ENCODE measurements around the gene MACROD1. TPM values are rescaled to one million over a fixed set of nuclear protein-coding genes. Genes with fewer than 3 reads are reported as not detected.

Gene MACROD1
- polyA plus RNA-seq, 1 donor (not counting 4 experiments of a cell fraction or from before 2014, with no cell fraction given): 4.6 TPM

- TF ChIP-seq, protein P1, sequence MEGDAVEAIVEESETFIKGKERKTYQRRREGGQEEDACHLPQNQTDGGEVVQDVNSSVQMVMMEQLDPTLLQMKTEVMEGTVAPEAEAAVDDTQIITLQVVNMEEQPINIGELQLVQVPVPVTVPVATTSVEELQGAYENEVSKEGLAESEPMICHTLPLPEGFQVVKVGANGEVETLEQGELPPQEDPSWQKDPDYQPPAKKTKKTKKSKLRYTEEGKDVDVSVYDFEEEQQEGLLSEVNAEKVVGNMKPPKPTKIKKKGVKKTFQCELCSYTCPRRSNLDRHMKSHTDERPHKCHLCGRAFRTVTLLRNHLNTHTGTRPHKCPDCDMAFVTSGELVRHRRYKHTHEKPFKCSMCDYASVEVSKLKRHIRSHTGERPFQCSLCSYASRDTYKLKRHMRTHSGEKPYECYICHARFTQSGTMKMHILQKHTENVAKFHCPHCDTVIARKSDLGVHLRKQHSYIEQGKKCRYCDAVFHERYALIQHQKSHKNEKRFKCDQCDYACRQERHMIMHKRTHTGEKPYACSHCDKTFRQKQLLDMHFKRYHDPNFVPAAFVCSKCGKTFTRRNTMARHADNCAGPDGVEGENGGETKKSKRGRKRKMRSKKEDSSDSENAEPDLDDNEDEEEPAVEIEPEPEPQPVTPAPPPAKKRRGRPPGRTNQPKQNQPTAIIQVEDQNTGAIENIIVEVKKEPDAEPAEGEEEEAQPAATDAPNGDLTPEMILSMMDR (optimal IDR thresholded peaks at IDR 0.05 in 1 of 3, IDR thresholded peaks at IDR 0.05 in 1 of 3, conservative IDR thresholded peaks at IDR 0.05 in 1 of 3; ENCODE audit: extremely low read depth in 1 of 3, insufficient read depth in 2 of 3, low read length in 3 of 3): no peak
- no peak for TF ChIP-seq EZH2 (IDR thresholded peaks at IDR 0.05; ENCODE audit: low read length)
- Histone ChIP-seq H2AFZ (ENCODE audit: control insufficient read depth, low read length) (no peak overlapping the region), H3K27me3 (ENCODE audit: control insufficient read depth, extremely low read depth, insufficient read depth, low read length) (no peaks in the 10 kb centered on the region), H3K27ac (ENCODE audit: control insufficient read depth, insufficient read depth, low read length) (no peak overlapping the region), H3K4me2 (ENCODE audit: control insufficient read depth, extremely low read depth, insufficient read depth, low read depth, low read length) (no peak overlapping the region), H3K36me3 (ENCODE audit: control insufficient read depth in 2 of 2, extremely low read depth in 1 of 2, insufficient read depth in 2 of 2, low read length in 2 of 2) (no peaks in the 10 kb centered on the region), H3K4me1 (ENCODE audit: control insufficient read depth, extremely low read depth, insufficient read depth, low read length) (no peaks in the 10 kb centered on the region), H3K9me3 (ENCODE audit: control insufficient read depth, low read depth, low read length) (no peaks in the 10 kb centered on the region), H3K4me3 (ENCODE audit: control insufficient read depth in 2 of 3, extremely low read depth in 1 of 3, insufficient read depth in 2 of 3, low read depth in 1 of 3, low read length in 3 of 3) (no peak overlapping the region), H3K9ac (ENCODE audit: control insufficient read depth, extremely low read depth, insufficient read depth, low read length) (no peak overlapping the region), H3K9me1 (ENCODE audit: control insufficient read depth, extremely low read depth, insufficient read depth, low read length) (no peaks in the 10 kb centered on the region), H4K20me1 (ENCODE audit: control insufficient read depth, extremely low read depth, insufficient read depth, low read length) (no peaks in the 10 kb centered on the region), H3K79me2 (ENCODE audit: control insufficient read depth, insufficient read depth, low read length) (no peaks in the 10 kb centered on the region)
- dilution Hi-C loops (cut with MboI; ENCODE audit: extremely low pct_ligation_motif_present, low sequenced_read_pairs): no loop called here
- FAIRE-seq (no peak), DNase-seq (ENCODE audit: low read depth, low spot score) (no peak)
Observed at GRCh38 chr11:64173616-64174355, 7.9 kb upstream of the MACROD1 start.

DNA sequence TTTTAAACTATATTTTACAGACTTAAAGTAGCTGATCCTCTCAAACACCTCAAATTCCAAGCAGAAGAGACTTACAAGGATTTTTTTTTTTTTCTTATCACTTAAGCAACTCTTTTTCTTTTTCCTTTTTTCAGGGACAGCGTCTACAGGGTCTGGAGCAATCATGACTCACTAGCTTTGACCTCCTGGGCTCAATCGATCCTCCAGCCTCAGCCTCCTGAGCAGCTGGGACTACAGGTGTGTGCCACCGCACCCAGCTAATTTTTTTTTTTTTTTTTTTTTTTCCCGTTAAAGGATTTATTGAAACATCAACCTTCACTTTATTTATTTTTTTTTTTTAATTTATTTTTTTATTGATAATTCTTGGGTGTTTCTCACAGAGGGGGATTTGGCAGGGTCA is 4.5 kb upstream of the MACROD1 start:
- H3K4me2 ChIP-seq (ENCODE audit: control insufficient read depth, extremely low read depth, insufficient read depth, low read depth, low read length): no peak overlapping the region
- no peak for TF ChIP-seq EZH2 (IDR thresholded peaks at IDR 0.05; ENCODE audit: low read length)
- TF ChIP-seq, protein P1 (optimal IDR thresholded peaks at IDR 0.05 in 1 of 3, IDR thresholded peaks at IDR 0.05 in 1 of 3, conservative IDR thresholded peaks at IDR 0.05 in 1 of 3; ENCODE audit: extremely low read depth in 1 of 3, insufficient read depth in 2 of 3, low read length in 3 of 3): no peak
- no peaks in the 10 kb centered on the region for H3K36me3 ChIP-seq (ENCODE audit: control insufficient read depth in 2 of 2, extremely low read depth in 1 of 2, insufficient read depth in 2 of 2, low read length in 2 of 2)
- no peaks in the 10 kb centered on the region for H4K20me1 ChIP-seq (ENCODE audit: control insufficient read depth, extremely low read depth, insufficient read depth, low read length)
- dilution Hi-C loops (cut with MboI; ENCODE audit: extremely low pct_ligation_motif_present, low sequenced_read_pairs): no loop called here
- H3K27me3 ChIP-seq (ENCODE audit: control insufficient read depth, extremely low read depth, insufficient read depth, low read length): no peaks in the 10 kb centered on the region
- no peak overlapping the region for H2AFZ ChIP-seq (ENCODE audit: control insufficient read depth, low read length)
- H3K4me1 ChIP-seq (ENCODE audit: control insufficient read depth, extremely low read depth, insufficient read depth, low read length): no peaks in the 10 kb centered on the region
- FAIRE-seq: no peak
- H3K4me3 ChIP-seq (ENCODE audit: control insufficient read depth in 2 of 3, extremely low read depth in 1 of 3, insufficient read depth in 2 of 3, low read depth in 1 of 3, low read length in 3 of 3): no peak overlapping the region
- H3K79me2 ChIP-seq (ENCODE audit: control insufficient read depth, insufficient read depth, low read length): no peaks in the 10 kb centered on the region
- DNase-seq (ENCODE audit: low read depth, low spot score): no peak
- H3K9me3 ChIP-seq (ENCODE audit: control insufficient read depth, low read depth, low read length): no peaks in the 10 kb centered on the region
- H3K9ac ChIP-seq (ENCODE audit: control insufficient read depth, extremely low read depth, insufficient read depth, low read length): no peak overlapping the region
- H3K9me1 ChIP-seq (ENCODE audit: control insufficient read depth, extremely low read depth, insufficient read depth, low read length): no peaks in the 10 kb centered on the region
- no peak overlapping the region for H3K27ac ChIP-seq (ENCODE audit: control insufficient read depth, insufficient read depth, low read length)

All from keratinocyte (primary cell).